ENCODE measurements around the gene LCOR. TPM values are rescaled to one million over a fixed set of nuclear protein-coding genes. Genes with fewer than 3 reads are reported as not detected.

The LCOR gene
- total RNA-seq, 1 experiment from 2014 or later = 10.5 TPM

DNA sequence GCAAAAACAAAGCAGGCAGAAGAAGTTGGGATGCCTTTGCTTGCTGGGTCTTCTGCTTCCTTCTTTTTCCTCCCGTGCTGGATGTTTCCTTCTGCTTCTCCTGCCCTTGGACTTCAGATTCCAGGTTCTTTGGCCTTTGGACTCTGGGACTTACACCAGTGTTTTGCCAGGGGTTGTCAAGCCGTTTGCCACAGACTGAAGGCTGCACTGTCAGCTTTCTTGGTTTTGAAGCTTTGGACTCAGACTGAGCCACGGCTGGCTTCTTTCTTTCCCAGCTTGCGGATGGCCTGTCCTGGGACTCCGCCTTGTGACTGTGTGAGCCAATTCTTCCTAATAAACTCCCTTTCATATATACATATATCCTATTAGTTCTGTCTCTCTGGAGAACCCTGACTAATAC lies 11.3 kb upstream of the LCOR start:
- Histone ChIP-seq H3K27ac (ENCODE audit: low read length) (no peak overlapping the region), H3K4me2 (ENCODE audit: low read length) (no peak overlapping the region), H3K4me1 (ENCODE audit: insufficient read depth, low read length) (no peaks in the 10 kb centered on the region), H3K9me3 (ENCODE audit: low read length) (no peaks in the 10 kb centered on the region), H3K4me3 (ENCODE audit: low read length) (no peak overlapping the region), H2AFZ (ENCODE audit: low read length) (no peak overlapping the region), H3K27me3 (ENCODE audit: low read length) (no peaks in the 10 kb centered on the region), H4K20me1 (ENCODE audit: low read length) (no peaks in the 10 kb centered on the region), H3K9me2 (replicated peaks; ENCODE audit: low read length) (no peaks in the 10 kb centered on the region), H3F3A (ENCODE audit: low read length, unreplicated experiment) (no peaks in the 10 kb centered on the region), H3K9ac (ENCODE audit: low read length) (no peak overlapping the region), H3K79me2 (ENCODE audit: low read length) (no peaks in the 10 kb centered on the region), H3K36me3 (ENCODE audit: low read depth, low read length) (no peaks in the 10 kb centered on the region)
- POLR2A ChIA-PET (ENCODE audit: unreplicated experiment) = no interaction called here
- no peak for DNase-seq
- TF ChIP-seq, protein P1, sequence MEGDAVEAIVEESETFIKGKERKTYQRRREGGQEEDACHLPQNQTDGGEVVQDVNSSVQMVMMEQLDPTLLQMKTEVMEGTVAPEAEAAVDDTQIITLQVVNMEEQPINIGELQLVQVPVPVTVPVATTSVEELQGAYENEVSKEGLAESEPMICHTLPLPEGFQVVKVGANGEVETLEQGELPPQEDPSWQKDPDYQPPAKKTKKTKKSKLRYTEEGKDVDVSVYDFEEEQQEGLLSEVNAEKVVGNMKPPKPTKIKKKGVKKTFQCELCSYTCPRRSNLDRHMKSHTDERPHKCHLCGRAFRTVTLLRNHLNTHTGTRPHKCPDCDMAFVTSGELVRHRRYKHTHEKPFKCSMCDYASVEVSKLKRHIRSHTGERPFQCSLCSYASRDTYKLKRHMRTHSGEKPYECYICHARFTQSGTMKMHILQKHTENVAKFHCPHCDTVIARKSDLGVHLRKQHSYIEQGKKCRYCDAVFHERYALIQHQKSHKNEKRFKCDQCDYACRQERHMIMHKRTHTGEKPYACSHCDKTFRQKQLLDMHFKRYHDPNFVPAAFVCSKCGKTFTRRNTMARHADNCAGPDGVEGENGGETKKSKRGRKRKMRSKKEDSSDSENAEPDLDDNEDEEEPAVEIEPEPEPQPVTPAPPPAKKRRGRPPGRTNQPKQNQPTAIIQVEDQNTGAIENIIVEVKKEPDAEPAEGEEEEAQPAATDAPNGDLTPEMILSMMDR (conservative IDR thresholded peaks at IDR 0.05; ENCODE audit: low read depth, low read length) = no peak
- TF ChIP-seq EZH2phosphoT487 (IDR thresholded peaks at IDR 0.05; ENCODE audit: borderline replicate concordance, low read length) (no peak), EZH2 (IDR thresholded peaks at IDR 0.05; ENCODE audit: low read length, unreplicated experiment) (no peak)
- intact Hi-C loops (cut with micrococcal nuclease) = no loop called here
- CTCF ChIA-PET = no interaction called here
- no TSS peak for BruUV-seq (replicated peaks)
- ATAC-seq = no peak

DNA sequence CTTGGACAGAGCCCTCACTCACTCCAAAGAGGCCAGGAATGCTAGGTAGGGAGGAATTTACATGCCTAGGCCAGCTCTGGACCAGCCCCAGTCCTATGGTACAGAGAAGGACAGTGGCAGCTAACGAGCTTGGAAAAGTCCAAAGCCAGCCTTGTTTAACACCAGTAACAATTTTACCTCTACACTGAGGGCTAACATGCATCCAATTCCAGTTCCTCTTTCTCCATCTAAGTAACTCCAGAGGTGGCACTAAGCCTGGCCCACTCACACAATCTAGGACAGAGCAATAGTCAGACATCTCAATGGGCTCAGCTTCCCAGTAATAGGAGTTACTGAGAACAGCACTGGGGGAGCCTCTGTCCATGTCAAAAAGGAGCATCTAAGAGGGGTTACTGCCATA lies 5.7 kb upstream of the LCOR start:
- no TSS peak for BruUV-seq (replicated peaks)
- Histone ChIP-seq H3K27ac (ENCODE audit: low read length) (no peak overlapping the region), H3K79me2 (ENCODE audit: low read length) (no peaks in the 10 kb centered on the region), H3K9ac (ENCODE audit: low read length) (no peak overlapping the region), H3K4me3 (ENCODE audit: low read length) (no peak overlapping the region), H3K27me3 (ENCODE audit: low read length) (no peaks in the 10 kb centered on the region), H3K4me2 (ENCODE audit: low read length) (no peak overlapping the region), H3K4me1 (ENCODE audit: insufficient read depth, low read length) (peaks cover 6% of the 10 kb centered on the region; the same call in 1 of the 2 replicates), H3K9me2 (replicated peaks; ENCODE audit: low read length) (no peaks in the 10 kb centered on the region), H3K9me3 (ENCODE audit: low read length) (no peaks in the 10 kb centered on the region), H3K36me3 (ENCODE audit: low read depth, low read length) (no peaks in the 10 kb centered on the region), H3F3A (ENCODE audit: low read length, unreplicated experiment) (no peaks in the 10 kb centered on the region), H2AFZ (ENCODE audit: low read length) (no peak overlapping the region), H4K20me1 (ENCODE audit: low read length) (no peaks in the 10 kb centered on the region)
- intact Hi-C loops (cut with micrococcal nuclease) = no loop called here
- ChIA-PET CTCF (no interaction called here), POLR2A (ENCODE audit: unreplicated experiment) (no interaction called here)
- TF ChIP-seq, protein P1 (conservative IDR thresholded peaks at IDR 0.05; ENCODE audit: low read depth, low read length) = no peak
- TF ChIP-seq EZH2 (IDR thresholded peaks at IDR 0.05; ENCODE audit: low read length, unreplicated experiment) (no peak), EZH2phosphoT487 (IDR thresholded peaks at IDR 0.05; ENCODE audit: borderline replicate concordance, low read length) (no peak)
- DNase-seq (no peak), ATAC-seq (no peak)

DNA sequence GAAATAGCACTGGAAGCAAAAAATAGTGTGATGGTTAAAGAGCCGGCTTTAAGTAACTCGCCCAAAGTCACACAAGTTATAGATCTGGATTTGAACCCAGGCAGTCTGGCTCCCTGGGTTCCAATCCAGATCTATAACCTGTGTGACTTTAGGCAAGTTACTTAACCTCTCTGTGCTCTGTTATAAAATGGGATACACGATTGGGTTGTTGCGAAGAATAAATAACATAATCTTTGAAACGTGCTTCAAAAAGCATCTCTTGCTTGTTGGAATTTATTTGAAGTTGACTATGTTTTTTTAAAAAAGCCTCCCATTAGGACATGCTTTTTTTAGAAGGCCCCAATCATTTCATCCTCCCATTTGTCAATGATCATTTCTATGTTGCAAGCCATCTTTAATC lies 3.5 kb upstream of the LCOR start:
- DNase-seq (no peak), ATAC-seq (no peak)
- Histone ChIP-seq H3F3A (ENCODE audit: low read length, unreplicated experiment) (no peaks in the 10 kb centered on the region), H3K79me2 (ENCODE audit: low read length) (peaks cover 9% of the 10 kb centered on the region), H3K4me3 (ENCODE audit: low read length) (no peak overlapping the region), H2AFZ (ENCODE audit: low read length) (no peak overlapping the region), H3K27ac (ENCODE audit: low read length) (no peak overlapping the region), H3K4me2 (ENCODE audit: low read length) (no peak overlapping the region), H3K36me3 (ENCODE audit: low read depth, low read length) (no peaks in the 10 kb centered on the region), H3K4me1 (ENCODE audit: insufficient read depth, low read length) (peaks cover 7% of the 10 kb centered on the region; the same call in 1 of the 2 replicates), H3K9me3 (ENCODE audit: low read length) (no peaks in the 10 kb centered on the region), H3K27me3 (ENCODE audit: low read length) (no peaks in the 10 kb centered on the region), H4K20me1 (ENCODE audit: low read length) (0 out of 2 replicates have a peak, but pooled peaks cover 2% of the 10 kb centered on the region), H3K9ac (ENCODE audit: low read length) (no peak overlapping the region), H3K9me2 (replicated peaks; ENCODE audit: low read length) (no peaks in the 10 kb centered on the region)
- POLR2A ChIA-PET (ENCODE audit: unreplicated experiment) = no interaction called here
- BruUV-seq (replicated peaks) = no TSS peak
- intact Hi-C loops (cut with micrococcal nuclease) = no loop called here
- TF ChIP-seq EZH2phosphoT487 (IDR thresholded peaks at IDR 0.05; ENCODE audit: borderline replicate concordance, low read length) = no peak
- no peak for TF ChIP-seq EZH2 (IDR thresholded peaks at IDR 0.05; ENCODE audit: low read length, unreplicated experiment)
- TF ChIP-seq, protein P1 (conservative IDR thresholded peaks at IDR 0.05; ENCODE audit: low read depth, low read length) = no peak
- CTCF ChIA-PET = no interaction called here

All from PC-3 (cell line).